HCT116 (cell line): ENCODE results near the gene ZNF143. TPM values are rescaled to one million over a fixed set of nuclear protein-coding genes. Genes with fewer than 3 reads are reported as not detected.

Experiments
- ATAC-seq: fragments of 200-7000 bp; cut with Tn5 transposase; 2 replicates; pipeline ENCODE4 v1.9.1; 2020; ENCODE audit warnings: mild to moderate bottlenecking, moderate library complexity
- BruUV-seq: library from RNA; stranded (reverse); fragments of 400-500 nt; replicated peaks from 2 replicates; lab custom pipeline; 2021; lab: Mats Ljungman, UMichigan
- CTCF ChIA-PET: fragments of 300-600 bp; sonication (Branson Sonifier 250); formaldehyde crosslinking; loops from one replicate; lab custom pipeline; 2021; ENCODE audit warnings: antibody characterized with exemption; lab: Charles Lee
- POLR2A ChIA-PET: fragments of 300-600, 350-600 bp; sonication (Branson Sonifier 250); formaldehyde crosslinking; loops from one replicate; lab custom pipeline; 2021; ENCODE audit warnings: antibody characterized with exemption; lab: Charles Lee
- RAD21 ChIA-PET, 2 experiments: fragments of 300-600 bp; sonication (Branson Sonifier 250); formaldehyde crosslinking; loops; one replicate each; lab custom pipeline; 2023; ENCODE audit warnings: low total read pairs in 2 of 2; ENCODE audit not compliant: uncharacterized antibody in 2 of 2, unreplicated experiment in 2 of 2, low non-redundant PET in 1 of 2; lab: Charles Lee
- DNase-seq: peaks from one replicate; pipeline ENCODE4 v3.0.0-alpha.2; 2010; ENCODE audit warnings: low read depth, low spot score
- H2AFZ ChIP-seq: fragments of 200-600 bp; shearing (Covaris generic), sonication (generic); 2 replicates; pipeline ENCODE4 v1.6.1; 2017; ENCODE audit warnings: low read depth, mixed run types, mixed read lengths, antibody characterized with exemption, low read length; ENCODE audit not compliant: poor library complexity, severe bottlenecking
- H3K27ac ChIP-seq: 2 replicates; pipeline ENCODE4 v1.5.1; 2012; ENCODE audit warnings: low read depth, low read length
- H3K27me3 ChIP-seq: fragments of 200-600 bp; sonication (generic); 2 replicates; pipeline ENCODE4 v1.6.1; 2016; ENCODE audit warnings: mixed run types, low read length, mixed read lengths; ENCODE audit not compliant: insufficient read depth
- H3K36me3 ChIP-seq, 2 experiments: fragments of 200-500 bp in 1 of 2; fragments of 200-600 bp in 1 of 2; sonication (Bioruptor generic) in 1 of 2; sonication (generic) in 1 of 2; 2 replicates each; pipeline versions ENCODE4 v1.5.1 to v1.6.1; 2014 to 2016; ENCODE audit warnings: low read length in 2 of 2, inconsistent platforms in 1 of 2, mixed read lengths in 1 of 2, mixed run types in 1 of 2; ENCODE audit not compliant: insufficient read depth in 2 of 2, control insufficient read depth in 1 of 2
- H3K4me1 ChIP-seq, 2 experiments: fragments of 200-600 bp in 1 of 2; sonication (generic) in 1 of 2; 2 replicates each; pipeline versions ENCODE4 v1.5.1 to v1.6.1; 2012 to 2017; ENCODE audit warnings: low read length in 2 of 2, inconsistent platforms in 1 of 2, mild to moderate bottlenecking in 1 of 2, mixed read lengths in 1 of 2, mixed run types in 1 of 2, moderate library complexity in 1 of 2; ENCODE audit not compliant: insufficient read depth in 2 of 2, control insufficient read depth in 1 of 2
- H3K4me2 ChIP-seq: fragments of 200-600 bp; sonication (generic); 2 replicates; pipeline ENCODE4 v1.6.1; 2017; ENCODE audit warnings: mixed run types, low read length, mixed read lengths
- H3K4me3 ChIP-seq, 2 experiments: fragments of 200-600 bp in 1 of 2; sonication (generic) in 1 of 2; replicated peaks in 1 of 2; 2 replicates each; pipeline ENCODE4 v1.5.1; 2011 to 2016; ENCODE audit warnings: low read length in 2 of 2, control low read depth in 1 of 2, low read depth in 1 of 2, mild to moderate bottlenecking in 1 of 2, mixed read lengths in 1 of 2, mixed run types in 1 of 2
- H3K79me2 ChIP-seq: fragments of 200-600 bp; sonication (generic); 2 replicates; pipeline ENCODE4 v1.6.1; 2017; ENCODE audit warnings: mild to moderate bottlenecking, mixed run types, low read length, moderate library complexity, mixed read lengths; ENCODE audit not compliant: insufficient read depth
- H3K9ac ChIP-seq: fragments of 200-600 bp; sonication (generic); 2 replicates; pipeline ENCODE4 v1.6.1; 2016; ENCODE audit warnings: low read length, mixed read lengths
- H3K9me2 ChIP-seq: fragments of 200-600 bp; sonication (generic), shearing (Covaris generic); 2 replicates; pipeline ENCODE4 v1.6.1; 2017; ENCODE audit warnings: mixed run types, mild to moderate bottlenecking, moderate library complexity; ENCODE audit not compliant: insufficient read depth
- H3K9me3 ChIP-seq, 2 experiments: fragments of 200-500 bp in 1 of 2; fragments of 200-600 bp in 1 of 2; sonication (Bioruptor generic) in 1 of 2; sonication (generic) in 1 of 2; 2 replicates each; pipeline ENCODE4 v1.6.1; 2014 to 2017; ENCODE audit warnings: low read length in 2 of 2, mixed read lengths in 2 of 2, inconsistent platforms in 1 of 2, low read depth in 1 of 2, mild to moderate bottlenecking in 1 of 2, mixed run types in 1 of 2, moderate library complexity in 1 of 2; ENCODE audit not compliant: control insufficient read depth in 1 of 2, insufficient read depth in 1 of 2
- H4K20me1 ChIP-seq: fragments of 200-600 bp; sonication (generic), shearing (Covaris generic); 2 replicates; pipeline ENCODE4 v1.6.1; 2017; ENCODE audit warnings: mixed run types, mild to moderate bottlenecking, moderate library complexity; ENCODE audit not compliant: insufficient read depth
- ATF3 ChIP-seq: IDR thresholded peaks from 2 replicates; pipeline ENCODE4 v1.6.1; 2012
- CBX3 ChIP-seq: IDR thresholded peaks from 2 replicates; pipeline ENCODE4 v1.6.1; 2012; ENCODE audit warnings: low read depth
- CEBPB ChIP-seq: IDR thresholded peaks from 2 replicates; pipeline ENCODE4 v1.6.1; 2012; ENCODE audit warnings: low read depth
- CTCF ChIP-seq, 3 experiments: fragments of 200-600 bp in 1 of 3; sonication (generic) in 1 of 3; IDR thresholded peaks in 2 of 3; conservative IDR thresholded peaks in 1 of 3; 2 replicates each; pipeline ENCODE4 v1.5.1; 2012 to 2017; ENCODE audit warnings: low read depth in 2 of 3, low read length in 2 of 3, antibody characterized with exemption in 1 of 3, borderline replicate concordance in 1 of 3, control low read depth in 1 of 3, mild to moderate bottlenecking in 1 of 3, mixed read lengths in 1 of 3, mixed run types in 1 of 3, moderate library complexity in 1 of 3; ENCODE audit not compliant: insufficient read depth in 1 of 3
- ELF1 ChIP-seq: IDR thresholded peaks from 2 replicates; pipeline ENCODE4 v1.6.1; 2012; ENCODE audit warnings: low read depth, borderline replicate concordance
- EZH2 ChIP-seq: fragments of 200-600 bp; sonication (generic); IDR thresholded peaks from 2 replicates; pipeline ENCODE4 v1.6.1; 2017; ENCODE audit warnings: antibody characterized with exemption, mixed run types
- EZH2phosphoT487 ChIP-seq: fragments of 200-600 bp; IDR thresholded peaks from 2 replicates; pipeline ENCODE4 v1.6.1; 2018; ENCODE audit warnings: antibody characterized with exemption, borderline replicate concordance
- FOSL1 ChIP-seq: IDR thresholded peaks from 2 replicates; pipeline ENCODE4 v1.6.1; 2012; ENCODE audit warnings: low read depth
- JUND ChIP-seq: IDR thresholded peaks from 2 replicates; pipeline ENCODE4 v1.6.1; 2012
- MAX ChIP-seq: IDR thresholded peaks from 2 replicates; pipeline ENCODE4 v1.6.1; 2012
- POLR2AphosphoS5 ChIP-seq: IDR thresholded peaks from 2 replicates; pipeline ENCODE4 v1.6.1; 2011; ENCODE audit warnings: mild to moderate bottlenecking, low read depth, low read length, moderate library complexity
- REST ChIP-seq: IDR thresholded peaks from 2 replicates; pipeline ENCODE4 v1.6.1; 2012; ENCODE audit warnings: low read depth
- SP1 ChIP-seq: IDR thresholded peaks from 2 replicates; pipeline ENCODE4 v1.6.1; 2012; ENCODE audit warnings: low read depth
- TCF7L2 ChIP-seq: IDR thresholded peaks from 2 replicates; pipeline ENCODE4 v1.7.0; 2011; ENCODE audit warnings: borderline replicate concordance, inconsistent platforms; ENCODE audit not compliant: insufficient read depth, insufficient read length; ENCODE audit errors: extremely low read depth
- YY1 ChIP-seq: IDR thresholded peaks from 2 replicates; pipeline ENCODE4 v1.6.1; 2011; ENCODE audit warnings: low read length, low read depth, moderate library complexity, mild to moderate bottlenecking; ENCODE audit not compliant: insufficient replicate concordance; ENCODE audit errors: extremely low read depth
- ZBTB33 ChIP-seq: IDR thresholded peaks from 2 replicates; pipeline ENCODE4 v1.6.1; 2011; ENCODE audit warnings: mild to moderate bottlenecking, low read length, moderate library complexity; ENCODE audit not compliant: insufficient replicate concordance; ENCODE audit errors: extremely low read depth
- ZFX ChIP-seq: fragments of 450-650 bp; IDR thresholded peaks from 2 replicates; pipeline ENCODE4 v1.6.1; 2017
- intact Hi-C: fragments of 100-400 bp; cut with micrococcal nuclease; formaldehyde crosslinking; loops from 2 replicates; pipeline ENCODE4 v1.10.0; 2022
- total RNA-seq: library from RNA; stranded (reverse); gene quantifications from one replicate; pipeline ENCODE4 v1.2.1, GENCODE V29; 2021; ENCODE audit not compliant: unreplicated experiment

The ZNF143 gene
- total RNA-seq, 1 experiment from 2014 or later, result 27.5 TPM

- BruUV-seq, result no TSS peak
- peak overlapping the region; percentile 26 for H3K4me2 ChIP-seq
- H4K20me1 ChIP-seq, result no peaks in the 10 kb centered on the region
- DNase-seq, result no peak
- H3K27ac ChIP-seq, result no peak overlapping the region
- no peaks in the 10 kb centered on the region for H3K79me2 ChIP-seq
- TF ChIP-seq EZH2phosphoT487 (no peak), FOSL1 (no peak), TCF7L2 (no peak), ZBTB33 (no peak), MAX (no peak), JUND (no peak), CEBPB (no peak), REST (no peak), SP1 (no peak), CTCF (IDR thresholded peaks at IDR 0.05 in 2 of 3, conservative IDR thresholded peaks at IDR 0.05 in 1 of 3; ENCODE audit: borderline replicate concordance in 1 of 3, insufficient read depth in 1 of 3, low read depth in 2 of 3, low read length in 2 of 3) (no peak), EZH2 (no peak), CBX3 (no peak), YY1 (no peak), ATF3 (no peak), ELF1 (no peak), POLR2AphosphoS5 (no peak), ZFX (no peak)
- ChIA-PET CTCF (interaction anchor here (1.6 to 2.0 kb wide), 2 partner anchors 21 to 85 kb away, joined by 3 to 5 read pairs; no protein-coding TSS in a partner anchor), RAD21 (interaction anchor here in 1 of 2 experiments (0.6 kb wide), 1 partner anchor 9 kb away, joined by 3 read pairs; no protein-coding TSS in a partner anchor), POLR2A (interaction anchor here (0.6 to 1.2 kb wide), 2 partner anchors 25 to 776 kb away, joined by 3 to 4 read pairs; partner anchors contain the start of gene ADM)
- no peak overlapping the region for H3K9ac ChIP-seq
- peaks cover 0 to 5% of the 10 kb centered on the region in 2 experiments; a peak in 1 of 4 replicates for H3K36me3 ChIP-seq
- no peak overlapping the region for H2AFZ ChIP-seq
- no peak for ATAC-seq
- intact Hi-C loops, result no loop called here
- no peaks in the 10 kb centered on the region for H3K9me2 ChIP-seq
- peaks cover 28 to 30% of the 10 kb centered on the region in 2 experiments; a peak in 3 of 4 replicates for H3K4me1 ChIP-seq
- no peaks in the 10 kb centered on the region for H3K9me3 ChIP-seq
- H3K27me3 ChIP-seq, result no peaks in the 10 kb centered on the region
- no peak overlapping the region for H3K4me3 ChIP-seq
These were observed 67.9 kb downstream of the ZNF143 start for GRCh38 chr11:9528573-9529333.
